ENCODE results near the gene GPX4.

DNA sequence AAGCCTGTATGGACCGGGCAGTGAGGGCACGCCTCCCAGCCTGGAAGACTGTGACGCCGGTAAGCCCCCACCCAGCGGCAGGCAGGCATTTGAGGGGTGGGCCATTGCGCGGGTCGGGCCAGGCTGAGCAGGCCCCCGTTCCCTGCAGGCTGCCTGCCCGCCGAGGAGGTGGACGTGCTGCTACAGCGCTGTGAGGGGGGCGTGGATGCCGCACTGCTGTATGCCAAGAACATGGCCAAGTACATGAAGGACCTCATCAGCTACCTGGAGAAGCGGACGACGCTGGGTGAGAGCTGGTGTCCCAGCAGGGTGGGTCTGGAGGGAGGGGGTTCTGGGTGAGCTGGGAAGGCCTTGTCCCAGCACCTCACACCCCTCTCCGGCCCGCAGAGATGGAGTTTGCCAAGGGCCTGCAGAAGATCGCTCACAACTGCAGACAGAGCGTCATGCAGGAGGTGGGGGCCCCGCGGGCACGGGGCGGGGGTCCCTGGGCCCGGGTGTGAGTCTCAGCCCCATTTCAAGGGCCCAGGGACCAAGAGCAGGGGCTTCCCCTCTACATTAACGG is 29.8 kb upstream of the GPX4 start:
- TF ChIP-seq, protein P1, sequence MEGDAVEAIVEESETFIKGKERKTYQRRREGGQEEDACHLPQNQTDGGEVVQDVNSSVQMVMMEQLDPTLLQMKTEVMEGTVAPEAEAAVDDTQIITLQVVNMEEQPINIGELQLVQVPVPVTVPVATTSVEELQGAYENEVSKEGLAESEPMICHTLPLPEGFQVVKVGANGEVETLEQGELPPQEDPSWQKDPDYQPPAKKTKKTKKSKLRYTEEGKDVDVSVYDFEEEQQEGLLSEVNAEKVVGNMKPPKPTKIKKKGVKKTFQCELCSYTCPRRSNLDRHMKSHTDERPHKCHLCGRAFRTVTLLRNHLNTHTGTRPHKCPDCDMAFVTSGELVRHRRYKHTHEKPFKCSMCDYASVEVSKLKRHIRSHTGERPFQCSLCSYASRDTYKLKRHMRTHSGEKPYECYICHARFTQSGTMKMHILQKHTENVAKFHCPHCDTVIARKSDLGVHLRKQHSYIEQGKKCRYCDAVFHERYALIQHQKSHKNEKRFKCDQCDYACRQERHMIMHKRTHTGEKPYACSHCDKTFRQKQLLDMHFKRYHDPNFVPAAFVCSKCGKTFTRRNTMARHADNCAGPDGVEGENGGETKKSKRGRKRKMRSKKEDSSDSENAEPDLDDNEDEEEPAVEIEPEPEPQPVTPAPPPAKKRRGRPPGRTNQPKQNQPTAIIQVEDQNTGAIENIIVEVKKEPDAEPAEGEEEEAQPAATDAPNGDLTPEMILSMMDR (IDR thresholded peaks at IDR 0.05; ENCODE audit: poor library complexity, severe bottlenecking), result no peak
- TF ChIP-seq RAD21 (conservative IDR thresholded peaks at IDR 0.05) (no peak), POLR2AphosphoS5 (IDR thresholded peaks at IDR 0.05) (no peak), EZH2 (IDR thresholded peaks at IDR 0.05; ENCODE audit: borderline replicate concordance, insufficient read depth, low read length, poor library complexity, severe bottlenecking) (no peak)
